NCI-H1105 (cell line): Measurements from ENCODE around the gene PCYT2.

Experiments
- DNase-seq: peaks from one replicate; lab custom pipeline; 2025; lab: John Stamatoyannopoulos, UW

PCYT2 gene

GRCh38 chr17:81942167-81942553 is 31.0 kb upstream of the PCYT2 start:
- DNase-seq: no peak

- DNase-seq: no peak
Measured at GRCh38 chr17:81941484-81942166, 30.4 kb upstream of the PCYT2 start.

- no peak for DNase-seq
Measured at GRCh38 chr17:81940538-81941483, 29.6 kb upstream of the PCYT2 start.

GRCh38 chr17:81939881-81940385 is 28.7 kb upstream of the PCYT2 start:
- DNase-seq: no peak

GRCh38 chr17:81939218-81939617 is 28.0 kb upstream of the PCYT2 start:
- DNase-seq: no peak

- no peak for DNase-seq
Measured at GRCh38 chr17:81935709-81936084, 24.5 kb upstream of the PCYT2 start.

GRCh38 chr17:81934850-81935708 is 23.9 kb upstream of the PCYT2 start:
- DNase-seq: no peak

- DNase-seq: no peak
Measured at GRCh38 chr17:81934098-81934757, 23.0 kb upstream of the PCYT2 start.

- no peak for DNase-seq
Measured at GRCh38 chr17:81933178-81933699, 22.0 kb upstream of the PCYT2 start.

GRCh38 chr17:81932333-81932983 is 21.3 kb upstream of the PCYT2 start:
- DNase-seq: no peak

- no peak for DNase-seq
Measured at GRCh38 chr17:81931557-81932332, 20.5 kb upstream of the PCYT2 start.

- DNase-seq: no peak
Measured at GRCh38 chr17:81931189-81931556, 20.0 kb upstream of the PCYT2 start.

- DNase-seq: no peak
Measured at GRCh38 chr17:81930142-81931125, 19.2 kb upstream of the PCYT2 start.

- no peak for DNase-seq
Measured at GRCh38 chr17:81929253-81930141, 18.3 kb upstream of the PCYT2 start.

GRCh38 chr17:81928544-81929252 is 17.5 kb upstream of the PCYT2 start:
- DNase-seq: no peak

GRCh38 chr17:81927653-81928543 is 16.7 kb upstream of the PCYT2 start, which contains the start of gene MAFG:
Gene MAFG, minus strand, starts transcription at chr17:81927735. Its CDS starts 4,550 bp downstream, at chr17:81923185.
- DNase-seq: peak; percentile 93
